Measurements from ENCODE around the gene ABI3.
"Not testable (repeated sequence)": the region's sequence is repeated elsewhere in the genome, so short reads cannot be mapped to it uniquely, and the experiment has no call there.

The ABI3 gene

DNA sequence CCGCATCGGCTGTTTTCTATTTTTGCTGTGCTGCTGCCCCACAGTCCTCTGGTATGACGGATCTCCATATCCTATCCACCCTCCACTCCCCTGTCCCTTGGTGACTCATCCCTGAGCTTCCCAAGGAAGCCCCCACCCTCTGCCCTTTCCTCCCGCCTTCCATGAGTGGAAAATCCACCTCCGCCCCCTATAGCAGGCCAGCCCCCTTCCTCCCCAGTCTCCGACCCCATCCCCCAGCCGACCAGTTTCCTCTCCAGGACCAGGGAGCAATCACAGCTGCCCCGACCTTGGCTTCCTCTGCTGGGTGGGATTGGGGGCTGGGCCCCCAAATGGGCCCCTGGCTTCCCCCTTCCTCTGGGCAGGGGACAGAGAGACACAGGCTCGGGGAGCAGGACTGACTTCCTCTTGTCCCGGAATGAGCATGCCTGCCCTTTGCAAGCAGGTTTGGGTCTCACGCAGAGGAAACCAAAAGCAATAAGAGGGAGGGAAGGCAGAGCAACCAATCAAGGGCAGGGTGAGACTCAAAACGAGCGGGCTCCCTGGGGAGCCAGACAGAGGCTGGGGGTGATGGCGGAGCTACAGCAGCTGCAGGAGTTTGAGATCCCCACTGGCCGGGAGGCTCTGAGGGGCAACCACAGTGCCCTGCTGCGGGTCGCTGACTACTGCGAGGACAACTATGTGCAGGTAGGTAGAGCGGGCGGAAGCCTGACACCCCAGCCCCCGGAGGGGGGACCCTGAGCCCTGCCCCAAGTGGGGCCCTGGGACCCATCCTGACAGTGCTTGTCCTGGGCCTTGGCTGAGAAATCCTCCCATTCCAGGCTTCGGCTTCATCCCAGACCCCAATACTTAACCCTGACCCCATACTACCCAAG, at the start of gene ABI3, which contains the start of gene GNGT2:
Gene ABI3 (plus strand): TSS at position 550 of the 872 bp plus-strand sequence. CDS start 18 bp downstream, at position 568.
Gene GNGT2 (minus strand): TSS at position 417 of the 872 bp plus-strand sequence. CDS start 3,152 bp downstream, outside the sequence.
- no peak for DNase-seq (ENCODE audit: low read depth, low spot score)

DNA sequence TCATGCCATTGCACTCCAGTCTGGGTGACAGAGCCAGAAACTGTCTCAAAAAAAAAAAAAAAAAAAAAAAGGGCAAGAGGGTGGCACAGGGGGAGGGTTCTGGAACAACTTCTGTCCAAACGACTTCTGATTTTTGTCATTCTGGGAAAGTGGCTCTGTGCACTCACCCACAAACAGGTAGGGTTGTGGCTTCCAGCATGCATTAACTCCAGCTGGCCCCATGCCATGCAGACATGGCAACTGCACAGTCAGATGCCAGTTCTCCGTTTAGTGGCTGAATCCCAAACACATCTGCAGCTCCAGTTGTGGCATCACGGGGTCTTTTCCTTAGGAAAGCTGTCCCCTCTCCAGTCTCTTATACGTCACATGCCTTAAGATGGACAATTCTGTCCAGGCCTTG, 47.6 kb upstream of the ABI3 start:
- no peak for DNase-seq (ENCODE audit: low read depth, low spot score)

DNA sequence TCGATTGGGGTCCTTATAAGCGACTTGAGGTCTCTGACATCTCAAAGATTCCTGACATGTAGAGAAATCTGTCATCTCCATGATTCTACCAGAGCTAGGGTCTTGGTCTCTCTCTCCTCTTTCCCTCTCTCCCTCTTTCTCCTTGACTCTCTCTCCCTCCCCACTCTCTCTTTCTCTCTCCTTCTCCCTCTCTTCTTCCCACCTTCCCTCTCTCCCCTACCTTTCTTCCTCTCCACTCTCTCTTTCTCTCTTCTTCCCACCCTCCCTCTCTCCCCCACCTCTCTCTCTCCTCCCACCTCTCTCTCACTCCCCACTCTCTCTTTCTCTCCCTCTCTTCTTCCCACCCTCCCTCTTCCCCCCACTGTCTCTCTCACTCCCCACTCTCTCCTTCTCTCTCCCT, 45.4 kb upstream of the ABI3 start:
- no peak for DNase-seq (ENCODE audit: low read depth, low spot score)

- DNase-seq (ENCODE audit: low read depth, low spot score), result no peak
Measured at GRCh38 chr17:49168706-49169105, 41.8 kb upstream of the ABI3 start.

- no peak for DNase-seq (ENCODE audit: low read depth, low spot score)
Measured at GRCh38 chr17:49170216-49170615, 40.3 kb upstream of the ABI3 start.

DNA sequence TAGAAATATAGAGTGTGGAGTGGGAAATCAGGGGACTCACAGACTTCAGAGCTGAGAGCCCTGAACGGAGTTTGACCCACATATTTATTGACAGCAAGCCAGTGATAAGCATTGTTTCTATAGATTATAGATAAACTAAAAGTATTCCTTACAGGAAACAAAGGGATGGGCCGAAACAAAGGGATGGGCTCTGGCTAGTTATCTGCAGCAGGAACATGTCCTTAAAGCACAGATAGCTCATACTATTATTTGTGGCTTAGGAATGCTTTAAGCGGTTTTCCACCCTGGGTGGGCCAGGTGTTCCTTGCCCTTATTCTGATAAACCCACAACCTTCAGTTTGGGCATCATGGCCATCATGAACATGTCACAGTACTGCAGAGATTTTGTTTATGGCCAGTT, 39.8 kb upstream of the ABI3 start:
- DNase-seq (ENCODE audit: low read depth, low spot score), result not testable (repeated sequence)

DNA sequence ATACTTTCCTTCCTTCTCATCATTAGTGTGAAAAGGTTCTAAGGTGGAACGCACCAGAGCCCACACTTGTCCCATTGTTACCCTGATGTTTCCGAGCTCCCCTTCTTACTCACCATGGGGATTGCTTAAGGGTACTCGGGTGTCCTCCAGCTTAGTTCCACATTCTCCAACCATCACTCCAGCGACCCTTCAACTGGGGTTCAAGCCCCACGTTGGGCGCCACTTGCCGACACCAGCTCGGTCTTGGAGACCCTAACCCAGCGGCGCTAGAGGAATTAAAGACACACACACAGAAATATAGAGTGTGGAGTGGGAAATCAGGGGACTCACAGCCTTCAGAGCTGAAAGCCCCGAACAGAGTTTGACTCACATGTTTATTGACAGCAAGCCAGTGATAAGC, 34.5 kb upstream of the ABI3 start:
- not testable (repeated sequence) for DNase-seq (ENCODE audit: low read depth, low spot score)

DNA sequence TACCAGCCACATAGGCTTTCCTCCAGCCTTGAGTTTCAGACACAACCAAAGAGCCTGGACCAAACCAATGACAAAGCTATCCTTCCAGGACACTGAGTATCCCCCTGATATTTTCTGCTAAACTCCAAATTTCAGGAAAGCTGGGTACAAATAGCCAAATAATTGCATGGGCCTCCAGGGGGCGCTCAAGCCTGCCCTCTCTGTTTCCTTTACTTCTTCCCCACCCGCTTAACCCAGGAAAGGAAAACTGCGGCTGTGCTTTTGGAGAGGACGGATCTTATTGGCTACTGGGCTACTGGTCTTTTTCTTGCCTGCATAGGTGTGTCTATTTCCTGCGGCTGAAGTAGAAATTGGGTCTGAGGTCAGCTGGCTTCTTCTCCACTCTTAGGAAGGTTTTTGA, 30.2 kb upstream of the ABI3 start:
- DNase-seq (ENCODE audit: low read depth, low spot score), result no peak

- DNase-seq (ENCODE audit: low read depth, low spot score), result no peak
Measured at GRCh38 chr17:49180998-49181635, 29.4 kb upstream of the ABI3 start.

GRCh38 chr17:49183341-49183740, 27.2 kb upstream of the ABI3 start:
- no peak for DNase-seq (ENCODE audit: low read depth, low spot score)

DNA sequence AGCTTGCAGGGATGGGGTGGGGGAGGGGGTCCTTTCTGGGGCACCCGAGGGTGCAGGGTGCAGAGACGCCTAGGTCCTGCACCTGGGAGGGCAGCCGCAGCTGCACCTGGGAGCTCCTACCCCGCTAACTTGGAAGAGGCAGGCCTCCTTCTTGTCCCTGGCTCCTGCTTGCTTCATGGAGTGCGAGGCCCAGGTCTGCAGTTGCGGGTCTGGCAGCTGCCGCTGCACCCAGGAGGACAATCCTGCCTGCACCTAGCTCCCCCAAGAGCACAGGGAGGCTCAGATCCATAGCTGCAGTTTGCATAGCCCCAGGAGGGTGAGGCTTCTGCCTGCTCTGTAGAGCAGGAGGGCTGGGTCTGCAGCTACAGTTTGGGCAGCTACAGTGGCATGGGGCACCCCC, 26.7 kb upstream of the ABI3 start:
- DNase-seq (ENCODE audit: low read depth, low spot score), result no peak

GRCh38 chr17:49184522-49184921, 26.0 kb upstream of the ABI3 start:
- not testable (repeated sequence) for DNase-seq (ENCODE audit: low read depth, low spot score)

GRCh38 chr17:49185381-49185780, 25.1 kb upstream of the ABI3 start:
- not testable (repeated sequence) for DNase-seq (ENCODE audit: low read depth, low spot score)

GRCh38 chr17:49187301-49187700, 23.2 kb upstream of the ABI3 start:
- DNase-seq (ENCODE audit: low read depth, low spot score), result no peak

GRCh38 chr17:49190932-49191331, 19.6 kb upstream of the ABI3 start:
- no peak for DNase-seq (ENCODE audit: low read depth, low spot score)

DNA sequence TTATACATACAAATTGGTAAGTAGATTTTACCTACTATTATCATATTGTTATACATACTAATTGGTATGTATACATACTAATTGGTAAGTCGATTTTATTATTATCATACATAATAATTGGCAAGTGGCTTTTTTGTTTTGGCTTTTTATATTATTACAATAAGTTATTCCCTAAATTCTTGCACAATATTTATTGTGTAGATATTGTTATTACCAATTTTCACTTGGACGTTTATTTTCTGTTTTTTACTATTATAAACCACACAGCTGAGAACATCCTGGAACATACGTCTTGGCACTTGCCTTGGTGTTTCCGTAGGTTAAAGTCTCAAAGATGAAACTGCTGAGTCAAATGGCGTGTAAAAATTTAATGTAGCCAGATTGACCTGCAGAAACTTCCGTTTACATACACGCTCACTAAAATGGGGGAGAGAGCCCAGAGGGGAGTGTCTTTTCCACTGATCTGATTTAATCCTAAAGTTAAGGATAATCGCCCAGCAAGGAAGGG, 19.0 kb upstream of the ABI3 start:
- no peak for DNase-seq (ENCODE audit: low read depth, low spot score)

DNA sequence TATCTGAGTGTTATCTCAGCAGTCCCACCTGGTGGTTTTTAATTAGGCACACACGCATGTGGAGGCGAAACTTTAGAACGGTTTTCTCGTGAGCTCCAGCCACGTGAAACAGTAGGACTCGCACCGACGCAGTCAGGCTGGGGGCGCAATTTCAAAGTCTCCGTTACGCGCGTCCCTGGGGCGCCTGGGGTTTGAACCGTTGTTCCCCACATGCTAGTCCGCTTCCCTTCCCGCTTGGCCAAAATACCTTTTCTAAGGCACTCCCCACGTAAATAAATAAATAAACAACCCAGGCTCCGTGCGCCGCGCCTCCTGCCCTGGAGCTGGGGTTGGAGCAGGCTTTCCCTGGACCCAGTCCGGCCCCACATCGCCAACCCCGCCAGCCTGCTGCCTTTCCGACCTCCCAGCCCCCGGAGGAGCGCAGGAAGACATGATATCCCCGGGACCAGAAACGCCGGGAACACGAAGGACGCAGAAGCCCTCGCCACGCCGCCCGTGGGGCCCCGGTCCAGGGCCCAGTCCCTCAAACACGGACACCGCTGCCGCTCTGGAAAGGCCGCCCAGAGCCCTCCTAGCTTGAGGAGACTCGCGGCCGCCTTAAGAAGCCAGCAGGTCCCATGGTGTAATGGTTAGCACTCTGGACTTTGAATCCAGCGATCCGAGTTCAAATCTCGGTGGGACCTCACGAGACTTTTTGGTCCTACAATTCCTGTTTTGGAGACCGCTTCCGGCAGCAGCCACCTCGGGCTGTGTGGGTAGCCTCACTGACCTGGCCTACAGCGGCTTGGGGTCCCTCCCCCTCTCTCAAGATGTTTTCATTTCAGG, 18.4 kb upstream of the ABI3 start:
- no peak for DNase-seq (ENCODE audit: low read depth, low spot score)

- no peak for DNase-seq (ENCODE audit: low read depth, low spot score)
Measured at GRCh38 chr17:49193513-49194296, 16.8 kb upstream of the ABI3 start.

GRCh38 chr17:49194297-49194607, 16.3 kb upstream of the ABI3 start:
- no peak for DNase-seq (ENCODE audit: low read depth, low spot score)

DNA sequence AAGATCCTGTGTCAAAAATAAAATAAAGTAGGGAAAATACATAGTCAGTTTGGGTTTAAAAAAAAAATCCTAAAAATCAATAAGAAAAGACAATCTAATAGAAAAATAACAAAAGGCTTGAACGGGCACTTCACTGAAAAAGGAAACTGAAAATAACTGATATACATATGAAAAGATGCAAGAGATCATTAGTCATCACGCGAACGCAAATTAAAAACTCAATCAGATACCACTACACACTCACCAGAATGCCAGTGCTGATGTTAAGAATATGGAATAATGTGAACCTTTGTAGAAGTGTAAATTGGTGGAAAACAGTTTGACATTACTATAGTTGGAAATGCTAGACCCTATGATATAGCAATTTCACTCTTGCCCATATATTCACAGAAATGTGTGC, 14.8 kb upstream of the ABI3 start:
- DNase-seq (ENCODE audit: low read depth, low spot score), result no peak

GRCh38 chr17:49196520-49196919, 14.0 kb upstream of the ABI3 start:
- DNase-seq (ENCODE audit: low read depth, low spot score), result no peak
